Sigmoid colon (tissue), 7 donors: Measurements from ENCODE around the gene UBN1. TPM values are rescaled to one million over a fixed set of nuclear protein-coding genes. Genes with fewer than 3 reads are reported as not detected.

Experiments
- DNase-seq: peaks from one replicate; pipeline ENCODE4 v3.0.0-alpha.2; 2019
- H3K27ac ChIP-seq, 4 donors: fragments of 200-600 bp; sonication (generic); one replicate each; pipeline ENCODE4 v1.5.1; 2016 to 2019; ENCODE audit warnings: mild to moderate bottlenecking in 1 of 4
- H3K27me3 ChIP-seq, 3 donors: fragments of 200-600 bp; sonication (generic); one replicate each; pipeline ENCODE4 v1.5.1; 2019; ENCODE audit warnings: mild to moderate bottlenecking in 1 of 3
- H3K36me3 ChIP-seq, 4 donors: fragments of 200-600 bp; sonication (generic); one replicate each; pipeline ENCODE4 v1.5.1; 2016 to 2019
- H3K4me1 ChIP-seq, 4 donors: fragments of 200-600 bp; sonication (generic); one replicate each; pipeline ENCODE4 v1.5.1; 2017 to 2019
- H3K4me3 ChIP-seq, 4 donors: fragments of 200-600 bp; sonication (generic); one replicate each; pipeline ENCODE4 v1.5.1; 2017 to 2019; ENCODE audit warnings: mild to moderate bottlenecking in 2 of 4, moderate library complexity in 1 of 4
- H3K9me3 ChIP-seq, 4 donors: fragments of 200-600 bp in 3 of 4; sonication (generic) in 3 of 4; one replicate each; pipeline versions ENCODE4 v1.5.1 to v1.6.1; 2013 to 2019
- EP300 ChIP-seq, 4 donors: sonication (generic); formaldehyde crosslinking; IDR thresholded peaks; one replicate each; pipeline ENCODE4 v1.6.1; 2017; ENCODE audit warnings: antibody characterized with exemption in 4 of 4
- POLR2A ChIP-seq, 2 donors: fragments of 450-650 bp; IDR thresholded peaks; one replicate each; pipeline ENCODE4 v1.6.1; 2016; ENCODE audit warnings: antibody characterized with exemption in 2 of 2, mild to moderate bottlenecking in 2 of 2, moderate library complexity in 2 of 2
- POLR2AphosphoS5 ChIP-seq, 4 donors: sonication (generic); formaldehyde crosslinking; IDR thresholded peaks; one replicate each; pipeline ENCODE4 v1.6.1; 2017; ENCODE audit warnings: antibody characterized with exemption in 4 of 4
- WGBS, 2 donors: extraction: QIAGEN DNeasy Blood & Tissue Kit; methylation state at CpG; one replicate each; pipeline ENCODE4 v1.1.7; 2013; 5-methylcytosine and 5-hydroxymethylcytosine counted together
- intact Hi-C: fragments of 100-400 bp; cut with DNase I; formaldehyde crosslinking; loops from one replicate; pipeline ENCODE4 v1.15.1; 2023
- polyA plus RNA-seq, 3 donors: library from polyadenylated mRNA; stranded (reverse); fragments of 200-250 nt; gene quantifications; one replicate each; pipeline ENCODE4 v1.2.3, GENCODE V29; 2013
- total RNA-seq, 4 donors: library from RNA; depleted of rRNA; stranded (reverse); fragments of >200 nt; gene quantifications; one replicate each; pipeline ENCODE4 v1.1.0, GENCODE V29; 2016
- TF ChIP-seq, protein P1 (sequence below), 4 experiments: fragments of 450-650 bp in 3 of 4; fragments of 200-600 bp in 1 of 4; IDR thresholded peaks; one replicate each; pipeline ENCODE4 v1.5.1; 2016 to 2019; ENCODE audit warnings: antibody characterized with exemption in 4 of 4, mild to moderate bottlenecking in 3 of 4, moderate library complexity in 2 of 4
- donor health status: healthy with polysubstance abuse.
- donor health status: Bipolar disorder and iron deficiency.
- donor health status: healthy.

The UBN1 gene
- total and polyA plus RNA-seq, 7 donors = 8.4 to 27.7 (median 17.8) TPM

DNA sequence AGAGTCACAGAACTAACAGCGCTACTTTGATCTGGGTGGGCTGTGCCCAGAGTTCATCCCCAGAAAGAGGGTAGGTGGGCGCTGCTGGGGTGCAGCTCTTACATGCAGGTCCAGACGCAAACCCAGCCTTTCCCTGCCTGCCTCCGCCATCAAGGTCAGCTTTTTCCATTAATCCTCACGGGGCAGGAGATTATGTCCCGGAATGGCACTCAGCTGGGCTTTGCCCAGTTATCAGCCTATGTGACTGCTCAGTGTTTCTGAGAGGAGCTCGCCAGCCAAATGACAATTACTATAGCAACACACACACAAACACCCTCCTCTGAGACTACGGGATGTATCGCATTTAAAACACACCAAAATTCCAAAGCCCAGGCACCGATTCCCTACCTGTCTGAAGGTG lies 20.3 kb upstream of the UBN1 start:
- no peak overlapping the region for H3K4me3 ChIP-seq
- 90 to 93% methylated on average over 10 of the region's 10 CpGs for WGBS, 2 donors
- DNase-seq = no peak
- H3K9me3 ChIP-seq = no peaks in the 10 kb centered on the region
- peaks cover 47 to 100% (median 72%) of the 10 kb centered on the region in 4 donors for H3K36me3 ChIP-seq
- intact Hi-C loops = no loop called here
- H3K4me1 ChIP-seq = no peaks in the 10 kb centered on the region
- H3K27ac ChIP-seq = no peak overlapping the region
- H3K27me3 ChIP-seq = no peaks in the 10 kb centered on the region
- no peak for TF ChIP-seq POLR2A (IDR thresholded peaks at IDR 0.05)
- no peak for TF ChIP-seq POLR2AphosphoS5 (IDR thresholded peaks at IDR 0.05)
- TF ChIP-seq EP300 (IDR thresholded peaks at IDR 0.05) = no peak
- TF ChIP-seq, protein P1, sequence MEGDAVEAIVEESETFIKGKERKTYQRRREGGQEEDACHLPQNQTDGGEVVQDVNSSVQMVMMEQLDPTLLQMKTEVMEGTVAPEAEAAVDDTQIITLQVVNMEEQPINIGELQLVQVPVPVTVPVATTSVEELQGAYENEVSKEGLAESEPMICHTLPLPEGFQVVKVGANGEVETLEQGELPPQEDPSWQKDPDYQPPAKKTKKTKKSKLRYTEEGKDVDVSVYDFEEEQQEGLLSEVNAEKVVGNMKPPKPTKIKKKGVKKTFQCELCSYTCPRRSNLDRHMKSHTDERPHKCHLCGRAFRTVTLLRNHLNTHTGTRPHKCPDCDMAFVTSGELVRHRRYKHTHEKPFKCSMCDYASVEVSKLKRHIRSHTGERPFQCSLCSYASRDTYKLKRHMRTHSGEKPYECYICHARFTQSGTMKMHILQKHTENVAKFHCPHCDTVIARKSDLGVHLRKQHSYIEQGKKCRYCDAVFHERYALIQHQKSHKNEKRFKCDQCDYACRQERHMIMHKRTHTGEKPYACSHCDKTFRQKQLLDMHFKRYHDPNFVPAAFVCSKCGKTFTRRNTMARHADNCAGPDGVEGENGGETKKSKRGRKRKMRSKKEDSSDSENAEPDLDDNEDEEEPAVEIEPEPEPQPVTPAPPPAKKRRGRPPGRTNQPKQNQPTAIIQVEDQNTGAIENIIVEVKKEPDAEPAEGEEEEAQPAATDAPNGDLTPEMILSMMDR (IDR thresholded peaks at IDR 0.05) = no peak

- DNase-seq = no peak
- no peak overlapping the region for H3K27ac ChIP-seq
- no peaks in the 10 kb centered on the region for H3K9me3 ChIP-seq
- H3K27me3 ChIP-seq = no peaks in the 10 kb centered on the region
- intact Hi-C loops = no loop called here
- H3K4me3 ChIP-seq = no peak overlapping the region
- H3K4me1 ChIP-seq = no peaks in the 10 kb centered on the region
- peaks cover 40 to 98% (median 65%) of the 10 kb centered on the region in 4 donors for H3K36me3 ChIP-seq
- TF ChIP-seq EP300 (IDR thresholded peaks at IDR 0.05) = no peak
- TF ChIP-seq POLR2A (IDR thresholded peaks at IDR 0.05) = no peak
- TF ChIP-seq, protein P1 (IDR thresholded peaks at IDR 0.05) = no peak
- TF ChIP-seq POLR2AphosphoS5 (IDR thresholded peaks at IDR 0.05) = no peak
- 24 to 80% methylated on average over 11 of the region's 11 CpGs for WGBS, 2 donors
These were observed 18.5 kb upstream of the UBN1 start for GRCh38 chr16:4828567-4829321.

GRCh38 chr16:4830408-4830807 lies 16.9 kb upstream of the UBN1 start:
- intact Hi-C loops = no loop called here
- Histone ChIP-seq H3K9me3 (no peaks in the 10 kb centered on the region), H3K4me3 (no peak overlapping the region), H3K27me3 (no peaks in the 10 kb centered on the region), H3K27ac (no peak overlapping the region), H3K36me3 (peaks cover 39 to 95% (median 61%) of the 10 kb centered on the region in 4 donors), H3K4me1 (no peaks in the 10 kb centered on the region)
- TF ChIP-seq EP300 (IDR thresholded peaks at IDR 0.05) = no peak
- TF ChIP-seq POLR2A (IDR thresholded peaks at IDR 0.05) = no peak
- TF ChIP-seq POLR2AphosphoS5 (IDR thresholded peaks at IDR 0.05) = no peak
- TF ChIP-seq, protein P1 (IDR thresholded peaks at IDR 0.05) = no peak
- DNase-seq = no peak
- 94% methylated on average over 7 of the region's 7 CpGs for WGBS, 2 donors

DNA sequence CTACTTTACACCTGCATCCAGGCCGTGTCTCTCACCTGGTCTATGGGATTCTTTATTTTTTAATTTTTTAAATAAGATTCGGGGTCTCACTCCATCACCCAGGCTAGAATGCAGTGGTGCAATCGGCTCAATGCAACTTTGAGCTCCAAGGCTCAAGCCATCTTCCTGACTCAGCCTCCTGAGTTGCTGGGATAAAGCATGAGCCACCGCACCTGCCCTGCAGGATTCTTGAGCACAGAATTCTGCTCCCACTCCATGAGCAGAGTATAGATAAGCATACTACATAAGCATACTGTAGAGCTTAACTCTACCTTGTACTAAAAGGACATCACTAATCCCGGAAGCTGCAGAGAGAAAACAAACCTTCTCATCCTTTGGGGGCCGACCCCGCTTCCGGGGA lies 15.7 kb upstream of the UBN1 start:
- WGBS, 2 donors = 89 to 95% methylated on average over 8 of the region's 8 CpGs
- Histone ChIP-seq H3K4me1 (no peaks in the 10 kb centered on the region), H3K36me3 (peaks cover 39 to 95% (median 59%) of the 10 kb centered on the region in 4 donors), H3K4me3 (no peak overlapping the region), H3K27ac (no peak overlapping the region), H3K27me3 (no peaks in the 10 kb centered on the region), H3K9me3 (no peaks in the 10 kb centered on the region)
- TF ChIP-seq, protein P1 (IDR thresholded peaks at IDR 0.05) = no peak
- TF ChIP-seq POLR2AphosphoS5 (IDR thresholded peaks at IDR 0.05) = no peak
- no peak for TF ChIP-seq EP300 (IDR thresholded peaks at IDR 0.05)
- TF ChIP-seq POLR2A (IDR thresholded peaks at IDR 0.05) = no peak
- intact Hi-C loops = no loop called here
- DNase-seq = no peak
